GM04504 (cell line): ENCODE data around the gene CD52.

ENCODE experiments used
- DNase-seq: peaks from one replicate; pipeline ENCODE4 v3.0.0-alpha.2; 2012; ENCODE audit warnings: low read depth

The CD52 gene, protein sequence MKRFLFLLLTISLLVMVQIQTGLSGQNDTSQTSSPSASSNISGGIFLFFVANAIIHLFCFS

GRCh38 chr1:26317612-26318337, at the start of gene CD52:
TSS of gene CD52 (plus strand) at chr1:26317958. CDS start at chr1:26318018, 60 bp downstream.
- DNase-seq, result no peak

DNA sequence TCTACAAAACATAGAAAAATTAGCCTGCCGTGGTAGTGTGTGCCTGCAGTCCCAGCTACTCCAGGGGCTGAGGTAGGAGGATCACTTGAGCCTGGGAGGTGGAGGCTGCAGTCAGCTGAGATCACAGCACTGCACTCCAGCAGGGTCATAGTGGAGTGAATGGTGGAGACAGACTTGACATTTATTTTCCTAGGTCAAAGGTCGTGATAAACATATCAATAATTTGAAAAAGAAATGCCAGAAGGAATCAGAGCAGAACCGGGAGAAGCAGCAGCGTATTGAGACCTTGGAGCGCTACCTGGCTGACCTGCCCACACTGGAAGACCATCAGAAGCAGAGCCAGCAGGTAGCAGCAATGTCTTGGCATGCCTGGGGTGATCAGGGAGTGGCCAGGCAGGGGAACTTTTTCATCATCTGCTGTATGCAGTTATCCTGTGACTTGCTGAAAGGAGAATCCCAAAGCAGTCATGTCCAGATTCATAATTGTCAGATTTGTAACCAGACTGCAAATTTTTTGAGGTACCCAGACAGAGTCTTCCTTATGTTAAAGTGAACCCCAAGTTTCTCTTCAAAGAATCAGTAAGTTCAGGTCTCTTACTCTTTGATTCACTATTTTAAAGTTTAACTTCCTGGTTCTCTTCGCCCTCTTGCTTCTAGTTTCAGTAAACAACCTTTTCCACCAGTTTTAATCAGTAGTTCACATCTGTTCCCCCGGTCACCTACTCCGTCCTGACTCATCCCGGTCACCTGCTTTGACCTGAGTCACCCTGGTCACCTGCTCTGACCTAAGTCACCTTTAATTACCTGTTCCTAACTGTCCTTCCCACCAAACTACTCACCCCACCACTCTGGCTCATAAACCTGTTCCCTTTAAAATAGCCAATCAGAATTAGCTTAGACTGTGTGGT, 49.2 kb upstream of the CD52 start:
- no peak for DNase-seq

DNA sequence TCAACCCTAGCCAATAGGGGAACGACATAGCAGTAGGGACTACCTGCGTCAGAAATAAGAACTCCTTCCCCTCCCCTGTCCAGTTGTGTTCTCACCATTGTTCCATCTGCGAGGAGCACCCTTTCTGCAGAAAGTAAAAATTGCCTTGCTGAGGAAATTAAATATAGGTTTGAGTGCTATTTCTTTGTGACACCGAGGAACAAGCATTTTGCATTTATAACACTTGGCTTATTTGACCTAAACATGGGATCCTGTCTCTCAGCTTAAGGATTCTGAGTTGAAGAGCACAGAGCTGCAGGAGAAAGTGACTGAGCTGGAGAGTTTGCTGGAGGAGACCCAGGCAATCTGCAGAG, 48.6 kb upstream of the CD52 start:
- DNase-seq, result no peak

GRCh38 chr1:26274801-26275425, 42.8 kb upstream of the CD52 start:
- DNase-seq, result no peak

- DNase-seq, result peak; percentile 92
Observed at GRCh38 chr1:26275580-26276431, 42.0 kb upstream of the CD52 start.

- DNase-seq, result no peak
Observed at GRCh38 chr1:26276432-26276838, 41.3 kb upstream of the CD52 start.

DNA sequence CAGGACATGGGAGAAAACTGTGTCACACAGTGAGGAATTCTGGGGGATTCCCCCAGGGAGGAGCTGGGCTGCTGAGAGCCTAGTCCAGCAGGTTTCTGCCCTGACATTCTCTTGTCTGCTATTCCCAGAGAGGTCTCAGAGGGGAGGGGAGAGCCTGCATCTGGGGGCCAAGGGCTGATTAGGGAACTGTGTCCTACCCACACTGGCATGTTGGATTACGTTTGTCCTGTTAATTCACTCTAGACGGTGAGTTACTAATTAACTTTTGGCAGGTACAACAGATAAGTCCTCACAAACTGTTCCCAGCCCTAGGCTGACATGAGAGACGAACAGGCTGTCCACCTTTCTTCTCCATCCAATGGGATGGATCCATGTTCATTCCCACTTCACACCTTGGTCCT, 40.5 kb upstream of the CD52 start:
- no peak for DNase-seq

DNA sequence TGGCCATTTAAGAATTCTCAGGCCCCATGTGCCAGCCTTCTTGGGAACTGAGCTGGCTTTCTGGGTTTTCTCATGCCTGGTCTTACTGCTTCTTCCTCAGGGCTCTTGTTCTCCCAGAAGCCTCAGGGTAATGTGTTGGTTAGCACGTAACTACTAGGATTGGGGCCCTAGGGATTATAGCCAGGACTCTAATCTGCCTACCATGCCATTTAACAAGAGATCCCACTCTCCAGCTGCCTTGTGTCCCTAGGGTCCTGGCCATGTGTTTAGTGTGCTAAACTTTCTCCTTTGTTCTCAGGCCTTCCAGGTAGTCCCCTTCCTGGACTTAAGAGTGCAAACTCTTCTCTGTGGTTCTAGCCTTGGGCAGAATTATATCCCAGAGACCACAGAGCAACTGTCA, 40.0 kb upstream of the CD52 start:
- DNase-seq, result no peak

GRCh38 chr1:26278303-26278702, 39.5 kb upstream of the CD52 start:
- DNase-seq, result peak; percentile 79

DNA sequence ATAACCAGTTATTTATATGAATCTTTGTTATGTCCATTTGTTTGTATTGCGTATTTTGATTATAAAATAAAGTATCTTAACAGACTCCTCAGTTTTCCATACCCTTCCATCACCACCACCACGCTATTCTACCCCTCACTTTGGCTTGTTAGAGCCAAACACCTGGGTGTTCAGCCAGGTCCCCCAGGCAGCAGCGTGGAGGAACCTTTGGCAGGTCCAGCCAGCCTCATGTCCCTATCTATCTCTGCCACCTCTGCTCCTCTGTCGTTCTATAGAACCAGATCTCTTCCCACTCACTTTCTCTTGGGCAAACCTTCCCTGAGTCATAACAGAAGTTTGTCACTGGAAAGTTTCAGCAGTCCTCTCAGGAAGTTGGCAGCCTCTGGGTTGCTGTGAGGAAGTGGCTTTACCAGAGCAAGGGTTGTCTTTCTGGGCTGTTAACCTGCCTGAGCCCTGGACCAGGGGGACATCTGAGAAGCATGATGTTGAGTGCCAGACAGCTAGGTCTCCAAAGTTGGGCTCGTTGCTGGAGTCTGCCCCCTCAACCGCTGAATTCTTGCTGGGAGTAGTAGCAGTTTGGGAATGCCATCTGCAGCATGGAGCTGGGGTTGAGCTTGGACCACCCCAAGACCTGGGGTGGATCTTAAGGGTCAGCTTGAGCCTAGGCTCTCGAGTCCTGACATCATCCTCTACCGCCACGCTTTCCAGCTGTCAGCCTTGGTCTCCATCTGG, 38.9 kb upstream of the CD52 start:
- DNase-seq, result peak; percentile 58

DNA sequence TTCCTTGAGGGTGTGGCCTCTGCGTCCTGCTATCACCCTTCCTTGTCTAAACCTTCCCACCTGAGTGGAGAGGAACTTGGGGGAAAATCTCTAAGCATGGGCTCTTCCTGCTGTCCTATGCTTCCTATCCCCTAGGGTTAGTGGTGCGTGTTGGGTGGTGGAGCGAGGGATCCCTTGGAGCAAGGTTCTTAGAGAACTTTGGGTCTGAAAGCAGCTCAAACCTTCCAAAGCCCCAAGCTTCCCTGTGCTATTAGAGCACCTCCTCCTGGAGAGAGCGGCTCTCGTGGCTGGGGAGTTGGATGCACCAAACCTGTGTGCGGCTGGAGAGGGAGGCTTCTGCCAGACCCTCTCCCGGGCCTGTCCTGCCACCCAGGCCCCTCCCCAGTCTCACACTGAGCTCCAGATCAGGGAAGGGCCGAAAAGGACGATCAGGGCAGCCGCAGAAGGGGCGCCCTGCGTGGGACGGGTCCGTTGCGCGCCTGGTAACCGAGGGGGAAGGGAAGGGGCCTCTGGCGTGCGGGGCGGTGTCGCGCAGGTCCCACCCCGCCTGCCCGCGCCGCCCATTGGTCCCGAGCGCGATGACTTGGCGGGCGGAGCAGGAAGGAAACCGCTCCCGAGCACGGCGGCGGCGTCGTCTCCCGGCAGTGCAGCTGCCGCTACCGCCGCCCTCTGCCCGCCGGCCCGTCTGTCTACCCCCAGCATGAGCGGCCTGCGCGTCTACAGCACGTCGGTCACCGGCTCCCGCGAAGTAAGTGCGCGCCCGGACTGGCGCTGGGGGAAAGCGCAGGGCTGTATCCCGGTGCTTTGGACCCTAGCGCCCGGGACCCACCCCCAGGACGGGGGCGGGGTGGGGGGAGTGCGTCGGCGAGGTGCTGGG, 38.1 kb upstream of the CD52 start, which contains the start of gene SH3BGRL3:
SH3BGRL3 (plus strand) TSS at position 631 of the 877 bp plus-strand sequence; CDS start at position 701, 70 bp downstream.
- DNase-seq, result peak; percentile 61

GRCh38 chr1:26280333-26281042, 37.3 kb upstream of the CD52 start:
- no peak for DNase-seq

DNA sequence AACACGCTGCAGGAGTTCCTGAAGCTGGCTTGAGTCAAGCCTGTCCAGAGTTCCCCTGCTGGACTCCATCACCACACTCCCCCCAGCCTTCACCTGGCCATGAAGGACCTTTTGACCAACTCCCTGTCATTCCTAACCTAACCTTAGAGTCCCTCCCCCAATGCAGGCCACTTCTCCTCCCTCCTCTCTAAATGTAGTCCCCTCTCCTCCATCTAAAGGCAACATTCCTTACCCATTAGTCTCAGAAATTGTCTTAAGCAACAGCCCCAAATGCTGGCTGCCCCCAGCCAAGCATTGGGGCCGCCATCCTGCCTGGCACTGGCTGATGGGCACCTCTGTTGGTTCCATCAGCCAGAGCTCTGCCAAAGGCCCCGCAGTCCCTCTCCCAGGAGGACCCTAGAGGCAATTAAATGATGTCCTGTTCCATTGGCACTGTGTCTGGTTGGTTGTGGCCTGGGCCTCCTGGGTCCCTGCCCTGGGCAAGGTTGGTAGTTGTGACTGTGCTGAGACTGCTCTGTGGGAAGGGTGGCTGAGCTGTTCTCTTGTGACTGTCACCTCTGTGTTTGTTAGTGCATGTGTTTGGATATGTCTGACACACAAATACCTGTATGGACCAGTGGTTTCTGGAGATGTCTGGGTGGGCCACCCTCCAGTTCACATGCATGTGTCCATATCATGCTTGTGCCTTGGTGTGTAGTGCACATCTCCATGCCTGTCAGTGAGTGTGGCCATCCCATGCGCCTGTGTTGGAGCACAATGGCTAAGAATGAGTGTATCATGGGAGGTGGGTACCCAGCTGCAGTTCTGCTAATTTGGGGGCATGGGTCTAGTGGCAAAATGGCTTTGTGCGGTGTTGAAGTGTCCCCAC, 36.4 kb upstream of the CD52 start:
- DNase-seq, result no peak

- DNase-seq, result no peak
Observed at GRCh38 chr1:26281971-26282370, 35.8 kb upstream of the CD52 start.

GRCh38 chr1:26282401-26282918, 35.3 kb upstream of the CD52 start:
- DNase-seq, result no peak

DNA sequence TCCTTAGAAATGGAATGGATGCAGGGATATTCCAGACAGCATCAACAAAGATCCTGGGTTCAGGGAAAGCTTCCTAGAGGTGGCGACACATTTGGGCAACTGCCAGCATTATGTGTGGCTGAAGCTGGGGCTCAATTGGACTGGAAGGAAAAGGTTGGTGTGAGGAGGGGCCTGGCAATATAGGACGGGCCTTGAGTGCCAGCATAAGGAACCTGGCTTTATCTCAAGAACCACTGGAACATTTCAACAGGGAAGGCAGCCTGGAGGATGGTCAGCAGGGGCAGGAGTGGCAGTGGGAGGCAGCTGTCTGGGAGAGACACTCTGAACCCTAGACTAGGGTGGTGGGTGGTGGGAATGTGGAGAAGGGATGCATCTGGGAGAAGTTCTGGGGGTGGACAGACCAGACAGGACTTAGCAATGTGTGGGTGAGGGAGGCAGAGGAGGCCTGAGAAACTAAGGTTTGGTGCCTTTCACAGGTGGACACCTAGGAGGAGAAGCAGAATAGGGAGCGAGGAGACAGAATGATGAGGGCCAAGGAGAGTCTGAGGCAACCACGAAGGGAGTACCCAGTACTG, 34.4 kb upstream of the CD52 start:
- no peak for DNase-seq

GRCh38 chr1:26283871-26284596, 33.7 kb upstream of the CD52 start:
- no peak for DNase-seq
